BJ (cell line): ENCODE results near the gene MICA. TPM values are rescaled to one million over a fixed set of nuclear protein-coding genes. Genes with fewer than 3 reads are reported as not detected.
"Not testable (repeated sequence)": the region's sequence is repeated elsewhere in the genome, so short reads cannot be mapped to it uniquely, and the experiment has no call there.

Experiments used
- CTCF ChIA-PET: fragments of 350-600 bp; formaldehyde crosslinking; extraction: SDS; loops from one replicate; lab custom pipeline; 2021; ENCODE audit warnings: antibody characterized with exemption, inconsistent platforms; lab: Yijun Ruan, JAX
- POLR2A ChIA-PET: fragments of 300-600 bp; sonication (Branson Sonifier 250); formaldehyde crosslinking; extraction: SDS; loops from one replicate; lab custom pipeline; 2021; ENCODE audit warnings: antibody characterized with exemption; lab: Charles Lee
- DNase-seq: peaks from one replicate; pipeline ENCODE4 v3.0.0-alpha.2; 2011; ENCODE audit warnings: low read depth
- H3K27me3 ChIP-seq: 2 replicates; pipeline ENCODE4 v1.6.0; 2011; ENCODE audit warnings: low read length; ENCODE audit not compliant: control insufficient read depth, insufficient read depth
- H3K36me3 ChIP-seq: 2 replicates; pipeline ENCODE4 v1.5.1; 2011; ENCODE audit warnings: low read length; ENCODE audit not compliant: control insufficient read depth, insufficient read depth
- H3K4me3 ChIP-seq: 2 replicates; pipeline ENCODE4 v1.5.1; 2011; ENCODE audit warnings: low read depth, mild to moderate bottlenecking, control low read depth, low read length
- polyA plus RNA-seq: library from polyadenylated mRNA; depleted of rRNA; stranded (reverse); fragments of >200 nt; gene quantifications from 2 replicates; pipeline ENCODE4 v1.2.3, GENCODE V29; 2011
- TF ChIP-seq, protein P1 (sequence below): IDR thresholded peaks from 2 replicates; pipeline ENCODE4 v1.5.1; 2011; ENCODE audit warnings: low read depth, mild to moderate bottlenecking, control low read depth, inconsistent platforms, low read length, moderate library complexity; ENCODE audit not compliant: insufficient read depth

Gene MICA
- polyA plus RNA-seq, 1 experiment, result 96.1 TPM

- no peaks in the 10 kb centered on the region for H3K36me3 ChIP-seq
- ChIA-PET CTCF (interaction anchor here (0.8 to 2.4 kb wide), 4 partner anchors 11 to 18 kb away, joined by 3 to 14 read pairs (median 4); no protein-coding TSS in a partner anchor), POLR2A (no interaction called here)
- H3K4me3 ChIP-seq, result no peak overlapping the region
- no peak for DNase-seq
- peaks cover 9% of the 10 kb centered on the region for H3K27me3 ChIP-seq
- TF ChIP-seq, protein P1, sequence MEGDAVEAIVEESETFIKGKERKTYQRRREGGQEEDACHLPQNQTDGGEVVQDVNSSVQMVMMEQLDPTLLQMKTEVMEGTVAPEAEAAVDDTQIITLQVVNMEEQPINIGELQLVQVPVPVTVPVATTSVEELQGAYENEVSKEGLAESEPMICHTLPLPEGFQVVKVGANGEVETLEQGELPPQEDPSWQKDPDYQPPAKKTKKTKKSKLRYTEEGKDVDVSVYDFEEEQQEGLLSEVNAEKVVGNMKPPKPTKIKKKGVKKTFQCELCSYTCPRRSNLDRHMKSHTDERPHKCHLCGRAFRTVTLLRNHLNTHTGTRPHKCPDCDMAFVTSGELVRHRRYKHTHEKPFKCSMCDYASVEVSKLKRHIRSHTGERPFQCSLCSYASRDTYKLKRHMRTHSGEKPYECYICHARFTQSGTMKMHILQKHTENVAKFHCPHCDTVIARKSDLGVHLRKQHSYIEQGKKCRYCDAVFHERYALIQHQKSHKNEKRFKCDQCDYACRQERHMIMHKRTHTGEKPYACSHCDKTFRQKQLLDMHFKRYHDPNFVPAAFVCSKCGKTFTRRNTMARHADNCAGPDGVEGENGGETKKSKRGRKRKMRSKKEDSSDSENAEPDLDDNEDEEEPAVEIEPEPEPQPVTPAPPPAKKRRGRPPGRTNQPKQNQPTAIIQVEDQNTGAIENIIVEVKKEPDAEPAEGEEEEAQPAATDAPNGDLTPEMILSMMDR, result no peak
These were observed 21.7 kb upstream of the MICA start for GRCh38 chr6:31381666-31382065.

DNA sequence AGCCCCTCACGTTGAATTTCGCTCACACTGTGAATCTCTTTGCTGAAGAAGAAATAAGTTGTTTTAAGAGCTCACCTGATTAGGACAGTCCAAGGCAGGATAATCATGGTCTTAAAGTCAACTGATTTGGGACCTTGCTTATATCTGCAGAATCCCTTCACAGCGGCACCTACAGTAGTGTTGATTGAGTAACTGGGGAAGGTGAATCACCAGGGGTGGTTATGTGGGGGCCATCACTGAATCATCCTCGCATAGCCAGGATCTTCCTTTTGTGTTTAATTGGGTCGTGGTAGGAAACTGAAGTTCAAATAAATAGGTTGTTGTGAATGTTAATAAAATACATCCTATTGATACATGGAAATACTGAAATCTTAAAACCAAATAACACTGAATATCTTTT is 20.2 kb upstream of the MICA start:
- ChIA-PET CTCF (interaction anchor here (0.8 to 1.1 kb wide), 3 partner anchors 16 to 244 kb away, joined by 3 to 4 read pairs (median 3); partner anchors contain the start of gene PSORS1C2), POLR2A (no interaction called here)
- no peak for DNase-seq
- Histone ChIP-seq H3K4me3 (no peak overlapping the region), H3K27me3 (peaks cover 6% of the 10 kb centered on the region), H3K36me3 (no peaks in the 10 kb centered on the region)
- TF ChIP-seq, protein P1, result no peak

GRCh38 chr6:31385041-31385440 is 18.4 kb upstream of the MICA start:
- H3K36me3 ChIP-seq, result no peaks in the 10 kb centered on the region
- TF ChIP-seq, protein P1, result no peak
- no peak overlapping the region for H3K4me3 ChIP-seq
- POLR2A ChIA-PET, result no interaction called here
- DNase-seq, result no peak
- peaks cover 2% of the 10 kb centered on the region for H3K27me3 ChIP-seq
- CTCF ChIA-PET, result no interaction called here

DNA sequence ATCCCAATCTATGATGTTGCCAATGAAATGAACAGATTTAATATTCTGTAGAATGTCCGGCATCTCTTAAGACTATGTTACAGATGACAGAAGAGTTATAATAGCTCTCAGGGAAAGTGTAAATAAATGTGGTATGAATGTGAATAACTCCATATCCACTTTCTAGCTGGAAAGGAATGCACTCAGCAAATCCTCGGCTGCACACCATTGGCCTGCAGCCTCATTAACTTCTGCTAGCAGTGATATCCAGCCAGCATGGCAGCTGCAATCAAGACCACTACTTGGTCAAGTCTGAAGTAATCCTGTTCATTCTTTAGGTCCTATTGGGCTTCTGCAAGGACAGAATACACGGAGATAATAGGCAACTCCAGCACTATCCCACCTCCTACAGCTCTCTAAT is 17.3 kb upstream of the MICA start:
- CTCF ChIA-PET, result interaction anchor here (0.8 to 1.4 kb wide), 2 partner anchors 12 to 19 kb away, joined by 5 to 6 read pairs; no protein-coding TSS in a partner anchor
- no peak for DNase-seq
- no peak overlapping the region for H3K4me3 ChIP-seq
- peaks cover 2% of the 10 kb centered on the region for H3K27me3 ChIP-seq
- H3K36me3 ChIP-seq, result no peaks in the 10 kb centered on the region
- TF ChIP-seq, protein P1, result no peak
- POLR2A ChIA-PET, result no interaction called here

GRCh38 chr6:31386977-31387376 is 16.4 kb upstream of the MICA start:
- Histone ChIP-seq H3K36me3 (no peaks in the 10 kb centered on the region), H3K4me3 (no peak overlapping the region), H3K27me3 (no peaks in the 10 kb centered on the region; the same call in 1 of the 2 replicates)
- ChIA-PET CTCF (interaction anchor here (1.4 kb wide), 1 partner anchor 20 kb away, joined by 6 read pairs; no protein-coding TSS in a partner anchor), POLR2A (no interaction called here)
- TF ChIP-seq, protein P1, result no peak
- DNase-seq, result no peak

DNA sequence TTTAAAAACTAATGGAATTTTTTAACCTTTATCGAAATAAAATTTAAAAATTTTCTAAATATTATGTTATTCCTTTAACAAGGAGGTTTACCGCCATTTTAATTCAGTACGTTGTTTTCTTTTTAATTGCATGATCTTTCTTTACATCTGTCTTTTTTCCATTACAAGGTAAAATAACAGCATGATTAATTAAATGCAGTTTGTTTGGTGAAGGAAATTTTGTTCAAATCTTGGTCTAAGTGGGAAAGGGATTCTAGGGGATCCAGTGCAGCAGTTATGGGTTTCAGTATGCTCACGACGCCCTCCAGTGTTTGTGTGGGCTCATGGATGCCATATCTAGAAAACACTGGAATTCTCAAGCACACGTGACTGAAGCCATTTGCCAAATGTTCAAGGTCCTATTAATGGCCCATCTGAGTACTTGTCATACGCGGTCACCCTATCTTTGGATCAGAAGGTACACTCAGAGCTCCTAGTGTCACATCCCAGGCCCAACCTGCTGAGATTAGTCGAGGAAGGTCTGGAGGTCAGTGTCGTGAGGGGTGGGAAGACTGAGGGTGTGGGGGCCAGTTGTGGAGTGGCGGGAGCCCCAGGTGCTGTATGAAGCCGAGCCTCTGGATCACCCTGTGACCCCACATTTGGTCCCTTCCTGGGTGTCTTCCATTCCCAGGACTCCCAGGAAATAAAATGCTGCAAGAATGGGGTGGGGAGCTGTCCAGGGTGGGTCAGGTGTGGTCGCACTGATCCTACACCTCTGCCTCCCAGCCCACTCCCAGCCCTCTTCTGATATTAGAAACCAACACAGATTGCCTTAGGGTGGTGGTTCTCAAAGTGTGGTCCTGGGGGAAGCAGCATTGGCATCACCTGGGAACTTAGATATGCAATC is 14.2 kb upstream of the MICA start:
- H3K4me3 ChIP-seq, POLR2A ChIA-PET, CTCF ChIA-PET, H3K36me3 ChIP-seq, H3K27me3 ChIP-seq, DNase-seq: not testable (repeated sequence)

- POLR2A ChIA-PET, DNase-seq: not testable (repeated sequence)
- CTCF ChIA-PET, result interaction anchor here (1.1 to 1.5 kb wide), 2 partner anchors 52 to 195 kb away, joined by 3 read pairs; no protein-coding TSS in a partner anchor
These were observed 13.6 kb upstream of the MICA start for GRCh38 chr6:31389802-31390132.

More at GRCh38 chr6:31389802-31390132, 13.6 kb upstream of the MICA start:
- H3K36me3 ChIP-seq, H3K4me3 ChIP-seq, H3K27me3 ChIP-seq: not testable (repeated sequence)
